HUES64 (cell line): ENCODE measurements around the gene NADSYN1.

Experiments used
- H3K27ac ChIP-seq: 2 replicates; pipeline ENCODE4 v1.7.0; 2013; ENCODE audit warnings: low read depth, low read length, inconsistent platforms
- H3K27me3 ChIP-seq: 2 replicates; pipeline ENCODE4 v1.6.1; 2013; ENCODE audit warnings: mild to moderate bottlenecking, low read length; ENCODE audit not compliant: insufficient read depth
- H3K36me3 ChIP-seq: 2 replicates; pipeline ENCODE4 v1.6.1; 2013; ENCODE audit warnings: mild to moderate bottlenecking, low read length; ENCODE audit not compliant: insufficient read depth
- H3K4me1 ChIP-seq: 2 replicates; pipeline ENCODE4 v1.6.1; 2013; ENCODE audit warnings: mild to moderate bottlenecking, low read length, moderate library complexity; ENCODE audit not compliant: insufficient read depth
- H3K4me3 ChIP-seq: 2 replicates; pipeline ENCODE4 v1.5.1; 2013; ENCODE audit warnings: mild to moderate bottlenecking, low read length, moderate library complexity
- H3K9ac ChIP-seq: 2 replicates; pipeline ENCODE4 v1.6.1; 2013; ENCODE audit warnings: mild to moderate bottlenecking, low read depth, low read length
- H3K9me3 ChIP-seq: 2 replicates; pipeline ENCODE4 v1.6.1; 2013; ENCODE audit warnings: low read depth, low read length; ENCODE audit not compliant: insufficient read depth
- WGBS: fragments of 150-250, 120-280 bp; methylation state at CpG from one replicate; pipeline ENCODE4 v1.1.7; 2013; ENCODE audit warnings: missing lambda C conversion rate; 5-methylcytosine and 5-hydroxymethylcytosine counted together

The NADSYN1 gene

DNA sequence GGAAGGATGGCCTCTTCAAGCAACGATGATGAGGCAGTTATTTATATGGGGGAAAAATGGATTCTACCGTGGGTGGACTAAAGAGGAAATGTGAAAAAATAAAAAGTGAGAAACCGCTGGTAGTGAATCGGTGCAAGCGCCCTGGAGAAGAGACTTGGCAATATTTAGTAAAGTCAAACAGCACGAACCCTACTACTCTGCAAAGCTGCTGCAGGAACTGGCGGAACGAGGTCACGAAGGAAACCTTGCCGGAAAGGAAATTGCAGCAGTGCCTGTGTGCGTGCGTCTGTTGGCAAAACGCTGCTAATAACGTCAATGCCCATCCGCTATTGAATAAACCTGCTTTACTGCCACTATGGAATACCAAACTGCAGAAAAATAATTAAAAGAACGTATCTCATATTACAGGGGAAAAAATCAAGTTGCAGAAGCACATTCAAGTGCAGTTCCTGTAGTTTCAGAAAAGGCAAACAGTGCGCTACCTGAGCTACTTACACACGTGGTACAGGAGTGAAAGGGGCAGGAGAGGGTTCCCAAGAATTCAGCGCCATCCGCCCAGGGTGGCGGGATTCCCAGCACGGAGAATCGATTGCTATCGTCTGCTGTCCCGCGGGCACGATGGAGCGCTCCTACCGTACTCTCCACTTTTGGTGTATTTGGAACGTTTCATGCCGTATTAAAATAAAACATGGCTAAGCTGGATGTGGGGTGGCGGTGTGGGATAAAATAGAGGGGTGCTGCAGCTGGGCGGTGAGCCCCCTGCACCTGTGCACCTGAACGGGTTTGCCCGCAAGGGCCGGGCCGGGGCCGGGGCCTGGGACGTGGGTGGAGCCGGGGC is 585 bp upstream of the NADSYN1 start:
- Histone ChIP-seq H3K9me3 (no peaks in the 10 kb centered on the region), H3K27ac (0 out of 2 replicates have a peak overlapping the region, but pooled peaks have one; percentile 26), H3K4me3 (peak overlapping the region; percentile 86), H3K9ac (peak overlapping the region; percentile 57), H3K4me1 (peaks cover 15% of the 10 kb centered on the region), H3K36me3 (peaks cover 17% of the 10 kb centered on the region), H3K27me3 (peaks cover 4% of the 10 kb centered on the region; the same call in 1 of the 2 replicates)
- WGBS, result 13% methylated on average over 40 of the region's 40 CpGs

DNA sequence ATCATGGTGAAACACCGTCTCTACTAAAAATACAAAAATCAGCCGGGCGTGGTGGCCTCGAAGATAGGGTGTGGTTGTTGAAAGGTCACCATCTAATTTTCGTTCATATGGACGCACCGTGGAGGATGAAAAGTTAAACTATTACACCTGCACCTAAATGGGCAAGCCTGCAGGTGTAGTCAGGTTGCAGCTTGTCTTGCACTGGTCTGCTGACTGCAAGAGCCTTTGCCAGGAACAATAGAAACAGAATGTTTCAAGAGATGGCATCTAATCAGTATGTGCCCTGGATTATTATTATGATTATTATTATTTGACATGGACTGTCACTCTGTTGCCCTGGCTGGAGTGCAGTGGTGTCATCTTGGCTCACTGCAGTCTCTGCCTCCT is 908 bp downstream of the NADSYN1 start:
- H3K4me1 ChIP-seq, result peaks cover 15% of the 10 kb centered on the region
- no peak overlapping the region for H3K27ac ChIP-seq
- peak overlapping the region; percentile 70 for H3K9ac ChIP-seq
- peaks cover 31% of the 10 kb centered on the region for H3K36me3 ChIP-seq
- H3K27me3 ChIP-seq, result peaks cover 4% of the 10 kb centered on the region; the same call in 1 of the 2 replicates
- WGBS, result 86% methylated on average over 6 of the region's 7 CpGs
- peak overlapping the region; percentile 86 for H3K4me3 ChIP-seq
- H3K9me3 ChIP-seq, result no peaks in the 10 kb centered on the region

GRCh38 chr11:71454470-71455113 is 1.6 kb downstream of the NADSYN1 start:
- Histone ChIP-seq H3K36me3 (peaks cover 37% of the 10 kb centered on the region), H3K27ac (no peak overlapping the region), H3K4me1 (peaks cover 15% of the 10 kb centered on the region), H3K9ac (no peak overlapping the region), H3K27me3 (peaks cover 4% of the 10 kb centered on the region; the same call in 1 of the 2 replicates), H3K9me3 (no peaks in the 10 kb centered on the region), H3K4me3 (no peak overlapping the region)
- 73% methylated on average over 7 of the region's 7 CpGs for WGBS

GRCh38 chr11:71456294-71456693 is 3.3 kb downstream of the NADSYN1 start:
- 92% methylated on average over 8 of the region's 8 CpGs for WGBS
- Histone ChIP-seq H3K9me3 (no peaks in the 10 kb centered on the region), H3K4me1 (peaks cover 14% of the 10 kb centered on the region), H3K9ac (no peak overlapping the region), H3K27me3 (peaks cover 4% of the 10 kb centered on the region; the same call in 1 of the 2 replicates), H3K4me3 (no peak overlapping the region), H3K27ac (no peak overlapping the region), H3K36me3 (peaks cover 49% of the 10 kb centered on the region)

- Histone ChIP-seq H3K9me3 (no peaks in the 10 kb centered on the region), H3K4me3 (no peak overlapping the region), H3K9ac (no peak overlapping the region), H3K27me3 (peaks cover 4% of the 10 kb centered on the region; the same call in 1 of the 2 replicates), H3K27ac (no peak overlapping the region), H3K4me1 (peaks cover 9% of the 10 kb centered on the region), H3K36me3 (peaks cover 49% of the 10 kb centered on the region)
- 96% methylated on average over 10 of the region's 10 CpGs for WGBS
Measured at GRCh38 chr11:71456831-71457230, 3.8 kb downstream of the NADSYN1 start.

DNA sequence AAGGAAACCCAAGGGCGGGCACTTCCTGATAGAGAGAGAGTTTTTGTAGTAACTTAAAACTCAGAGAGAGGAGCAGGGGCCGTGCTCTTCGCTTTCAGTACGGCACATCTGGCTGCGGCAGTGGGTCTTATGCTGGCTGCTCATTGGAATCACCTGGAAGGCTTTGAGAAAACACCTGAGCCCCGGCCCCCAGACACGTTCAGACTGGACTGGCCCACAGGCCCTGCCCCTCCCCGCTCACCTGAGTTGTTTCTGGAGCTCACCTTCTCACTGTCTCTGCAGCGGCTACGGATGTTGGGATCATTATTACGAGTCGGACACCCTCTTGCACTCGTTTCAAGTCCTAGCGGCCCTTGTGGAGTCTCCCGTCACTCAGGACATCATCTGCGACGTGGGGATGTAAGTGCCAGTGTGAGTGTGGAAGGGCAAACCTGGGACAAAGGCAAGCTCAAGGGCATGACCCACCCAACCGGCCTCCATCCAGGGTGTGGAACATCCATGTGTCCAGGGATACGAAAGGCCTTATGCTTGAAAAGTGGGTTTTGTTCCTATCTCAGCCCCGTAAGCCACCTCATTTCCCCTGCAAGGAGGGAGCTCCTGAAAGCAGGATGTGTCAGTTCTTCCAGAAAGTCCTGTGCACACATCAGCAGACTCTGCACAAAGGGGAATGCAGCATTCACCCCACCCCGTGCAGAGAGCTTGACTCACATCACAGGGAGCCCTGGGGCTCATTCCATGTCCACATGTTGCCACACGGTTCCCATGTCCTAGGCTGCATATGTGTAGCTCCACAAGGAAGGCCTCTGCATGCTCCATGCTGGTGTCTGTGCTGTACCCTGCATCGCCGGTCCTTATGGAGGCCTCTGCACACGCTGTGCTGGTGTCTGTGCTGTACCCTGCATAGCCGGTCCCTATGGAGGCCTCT is 5.4 kb downstream of the NADSYN1 start:
- H3K9ac ChIP-seq, result no peak overlapping the region
- H3K4me1 ChIP-seq, result 0 out of 2 replicates have a peak, but pooled peaks cover 2% of the 10 kb centered on the region
- no peak overlapping the region for H3K4me3 ChIP-seq
- no peaks in the 10 kb centered on the region for H3K9me3 ChIP-seq
- no peaks in the 10 kb centered on the region for H3K27me3 ChIP-seq
- no peak overlapping the region for H3K27ac ChIP-seq
- peaks cover 51% of the 10 kb centered on the region for H3K36me3 ChIP-seq
- 95% methylated on average over 26 of the region's 26 CpGs for WGBS

DNA sequence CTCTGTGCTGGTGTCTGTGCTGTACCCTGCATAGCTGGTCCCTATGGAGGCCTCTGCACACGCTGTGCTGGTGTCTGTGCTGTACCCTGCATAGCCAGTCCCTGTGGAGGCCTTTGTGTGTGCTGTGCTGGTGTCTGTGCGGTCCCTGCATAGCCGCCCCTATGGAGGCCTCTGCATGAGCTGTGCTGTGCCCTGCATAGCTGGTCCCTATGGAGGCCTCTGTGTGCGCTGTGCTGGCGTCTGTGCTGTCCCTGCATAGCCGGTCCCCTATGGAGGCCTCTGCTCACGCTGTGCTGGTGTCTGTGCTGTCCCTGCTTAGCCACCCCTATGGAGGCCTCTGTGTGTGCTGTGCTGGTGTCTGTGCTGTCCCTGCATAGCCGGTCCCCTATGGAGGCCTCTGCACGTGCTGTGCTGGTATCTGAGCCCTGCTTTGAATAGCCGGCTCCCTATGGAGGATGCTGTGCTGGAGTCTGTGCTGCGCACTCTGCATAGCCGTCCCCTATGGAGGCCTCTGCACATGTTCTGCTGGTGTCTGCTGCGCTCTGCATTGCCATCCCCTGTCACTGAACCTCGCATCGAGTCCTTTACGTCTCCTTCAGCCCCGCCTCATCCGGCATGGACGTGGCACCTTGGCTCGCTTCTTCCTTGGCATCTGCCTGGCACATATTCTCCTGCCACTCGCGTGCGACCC is 6.2 kb downstream of the NADSYN1 start:
- Histone ChIP-seq H3K9me3 (no peaks in the 10 kb centered on the region), H3K27me3 (no peaks in the 10 kb centered on the region), H3K9ac (no peak overlapping the region), H3K4me3 (no peak overlapping the region), H3K4me1 (no peaks in the 10 kb centered on the region), H3K27ac (no peak overlapping the region), H3K36me3 (peaks cover 51% of the 10 kb centered on the region)
- 94% methylated on average over 23 of the region's 23 CpGs for WGBS

- no peak overlapping the region for H3K27ac ChIP-seq
- H3K9me3 ChIP-seq, result no peaks in the 10 kb centered on the region
- peaks cover 51% of the 10 kb centered on the region for H3K36me3 ChIP-seq
Measured at GRCh38 chr11:71459767-71460320, 6.8 kb downstream of the NADSYN1 start.

DNA sequence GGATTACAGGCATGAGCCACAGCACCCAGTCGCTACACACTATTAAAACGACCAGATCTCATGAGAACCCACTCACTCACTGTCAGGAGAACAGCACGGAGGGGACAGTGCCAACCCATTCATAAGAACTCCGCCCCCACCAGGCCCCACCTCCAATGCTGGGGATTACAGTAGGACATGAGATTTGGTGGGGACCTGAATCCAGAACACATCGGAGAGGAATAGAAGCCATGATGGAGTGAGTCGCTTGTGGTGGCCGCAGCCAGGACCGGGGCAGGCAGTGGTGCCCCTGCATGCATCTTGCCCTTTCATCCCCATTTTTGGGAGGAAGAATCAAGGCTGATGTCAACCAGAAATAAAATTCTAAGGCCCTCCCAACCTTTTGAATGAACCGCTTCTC is 8.7 kb downstream of the NADSYN1 start:
- H3K27ac ChIP-seq, result no peak overlapping the region
- WGBS, result 94% methylated on average over 9 of the region's 9 CpGs

More at GRCh38 chr11:71459767-71460320, 6.8 kb downstream of the NADSYN1 start:
- H3K4me3 ChIP-seq, result no peak overlapping the region
- H3K27me3 ChIP-seq, result no peaks in the 10 kb centered on the region
- H3K4me1 ChIP-seq, result no peaks in the 10 kb centered on the region
- H3K9ac ChIP-seq, result no peak overlapping the region
- 83% methylated on average over 11 of the region's 11 CpGs for WGBS

DNA sequence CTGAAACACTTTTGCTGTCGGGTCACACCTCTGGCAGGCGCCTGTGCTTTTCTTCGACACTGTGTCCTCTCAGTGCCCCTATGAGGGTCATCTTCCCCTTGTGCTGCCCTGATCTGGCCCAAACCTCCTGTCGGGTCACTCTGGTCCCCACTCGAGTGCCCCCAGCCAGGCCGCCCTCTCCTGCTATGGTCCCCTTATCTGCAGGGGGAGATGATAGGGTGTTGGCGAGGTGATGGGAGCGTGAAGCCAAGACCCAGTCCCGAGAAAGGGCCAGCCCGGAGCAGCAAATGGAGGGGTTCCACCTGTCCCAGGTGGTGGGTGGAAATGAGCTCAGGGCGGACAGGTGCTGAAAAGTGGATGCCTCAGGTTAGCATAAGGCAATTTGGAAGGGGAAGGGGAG is 9.7 kb downstream of the NADSYN1 start:
- no peaks in the 10 kb centered on the region for H3K9me3 ChIP-seq
- H3K4me1 ChIP-seq, result no peaks in the 10 kb centered on the region
- peaks cover 41% of the 10 kb centered on the region for H3K36me3 ChIP-seq
- H3K27me3 ChIP-seq, result no peaks in the 10 kb centered on the region
- H3K9ac ChIP-seq, result no peak overlapping the region
- 94% methylated on average over 11 of the region's 11 CpGs for WGBS
- no peak overlapping the region for H3K4me3 ChIP-seq
- no peak overlapping the region for H3K27ac ChIP-seq

More for the DNA sequence above, 8.7 kb downstream of the NADSYN1 start:
- H3K27me3 ChIP-seq, result no peaks in the 10 kb centered on the region
- no peaks in the 10 kb centered on the region for H3K9me3 ChIP-seq
- peaks cover 42% of the 10 kb centered on the region for H3K36me3 ChIP-seq
- no peak overlapping the region for H3K4me3 ChIP-seq
- no peaks in the 10 kb centered on the region for H3K4me1 ChIP-seq
- no peak overlapping the region for H3K9ac ChIP-seq
